Measurements from ENCODE around the gene GLIPR2. TPM values are rescaled to one million over a fixed set of nuclear protein-coding genes. Genes with fewer than 3 reads are reported as not detected.
"Not testable (repeated sequence)": the region's sequence is repeated elsewhere in the genome, so short reads cannot be mapped to it uniquely, and the experiment has no call there.

GLIPR2 gene
- 10 to 100 TPM in 6 of 7 donors, 1 to 10 TPM in 1; 8.3 to 30.9 (median 16.0) TPM for total RNA-seq
- polyA plus RNA-seq: 10 to 100 TPM; 13.6 to 34.6 TPM
- long read RNA-seq, donor 1, transcript GLIPR2-202 (5 exons, 1,890 nt): major isoform, 24 of 29 reads
- long read RNA-seq, donor 1, partial matches to known transcripts: 2 of 29 reads
- long read RNA-seq, donor 1, other reads (novel, unspliced or antisense): 1 of 29 reads
- long read RNA-seq, donor 2, transcript GLIPR2-202 (5 exons, 1,890 nt): major isoform, 39 of 39 reads
- long read RNA-seq, donor 2, partial matches to known transcripts: 0 of 39 reads
- long read RNA-seq, donor 2, other reads (novel, unspliced or antisense): 0 of 39 reads
- long read RNA-seq, donor 3, transcript GLIPR2-202 (5 exons, 1,890 nt): major isoform, 8 of 21 reads
- long read RNA-seq, donor 3, partial matches to known transcripts: 12 of 21 reads
- long read RNA-seq, donor 3, other reads (novel, unspliced or antisense): 1 of 21 reads

GRCh38 chr9:36136272-36136893 is at the start of gene GLIPR2:
GLIPR2 (plus strand) TSS chr9:36136733; CDS start chr9:36136779, 46 bp downstream.
- peak in 1 of 3 donors; percentile 18 for TF ChIP-seq CTCF (IDR thresholded peaks at IDR 0.05)
- TF ChIP-seq POLR2A (IDR thresholded peaks at IDR 0.05): peak; percentile 42
- TF ChIP-seq EP300 (IDR thresholded peaks at IDR 0.05): no peak
- Histone ChIP-seq H3K27me3 (no peaks in the 10 kb centered on the region), H3K36me3 (no peaks in the 10 kb centered on the region), H3K9me3 (no peaks in the 10 kb centered on the region), H3K4me3 (peak within 1 kb of the TSS; percentile 60), H3K4me1 (ENCODE audit: insufficient read depth) (peaks cover 8% of the 10 kb centered on the region), H3K27ac (peak within 1 kb of the TSS in 1 of 2 donors; percentile 34)
- intact Hi-C loops (cut with DNase I): no loop called here
- peak; percentile 63 to 80 (median 70) for DNase-seq
- WGBS, 3 donors: 0 to 2% (median 1%) methylated on average over 54 to 83 of the region's 83 CpGs

GRCh38 chr9:36087054-36087453 is 49.5 kb upstream of the GLIPR2 start:
- H3K27ac ChIP-seq; H3K4me3 ChIP-seq; H3K36me3 ChIP-seq; H3K4me1 ChIP-seq (ENCODE audit: insufficient read depth); DNase-seq; intact Hi-C loops (cut with DNase I); H3K27me3 ChIP-seq; H3K9me3 ChIP-seq: not testable (repeated sequence)

- Histone ChIP-seq H3K4me1 (ENCODE audit: insufficient read depth) (peaks cover 3% of the 10 kb centered on the region), H3K9me3 (no peaks in the 10 kb centered on the region), H3K4me3 (no peak overlapping the region), H3K36me3 (no peaks in the 10 kb centered on the region), H3K27ac (no peak overlapping the region), H3K27me3 (no peaks in the 10 kb centered on the region)
- TF ChIP-seq CTCF (IDR thresholded peaks at IDR 0.05) (no peak), POLR2A (IDR thresholded peaks at IDR 0.05) (no peak), EP300 (IDR thresholded peaks at IDR 0.05) (no peak)
- DNase-seq: no peak
- WGBS, 3 donors: 87 to 90% (median 89%) methylated on average over 3 of the region's 3 CpGs
- intact Hi-C loops (cut with DNase I): no loop called here
These were observed 48.5 kb upstream of the GLIPR2 start for GRCh38 chr9:36088020-36088419.

GRCh38 chr9:36091026-36091953 is 45.2 kb upstream of the GLIPR2 start:
- TF ChIP-seq POLR2A (IDR thresholded peaks at IDR 0.05): no peak
- no peak for TF ChIP-seq EP300 (IDR thresholded peaks at IDR 0.05)
- TF ChIP-seq CTCF (IDR thresholded peaks at IDR 0.05): no peak
- WGBS, 3 donors: 6 to 10% (median 7%) methylated on average over 8 of the region's 8 CpGs
- H3K36me3 ChIP-seq: no peaks in the 10 kb centered on the region
- no peaks in the 10 kb centered on the region for H3K27me3 ChIP-seq
- H3K9me3 ChIP-seq: no peaks in the 10 kb centered on the region
- H3K4me3 ChIP-seq: no peak overlapping the region
- peak in 3 of 5 donors; percentile 13 to 34 (median 30) for DNase-seq
- H3K4me1 ChIP-seq (ENCODE audit: insufficient read depth): peaks cover 3% of the 10 kb centered on the region
- H3K27ac ChIP-seq: no peak overlapping the region
- intact Hi-C loops (cut with DNase I): no loop called here

All from ovary (tissue), 10 donors.